Daoy (cell line): Measurements from ENCODE around the gene TEAD1. TPM values are rescaled to one million over a fixed set of nuclear protein-coding genes. Genes with fewer than 3 reads are reported as not detected.

Experiments used
- DNase-seq: peaks from one replicate; pipeline ENCODE4 v3.0.0-alpha.2; 2015; ENCODE audit warnings: low read depth
- total RNA-seq: library from RNA; depleted of rRNA; stranded (reverse); fragments of >200 nt; shearing (Covaris generic); gene quantifications from 2 replicates; pipeline ENCODE4 v1.2.3, GENCODE V29; 2014

Gene TEAD1
- total RNA-seq, 1 experiment from 2014 or later = 55.4 TPM

- DNase-seq = no peak
Measured at GRCh38 chr11:12764187-12764914, 90.1 kb downstream of the TEAD1 start.

- DNase-seq = peak; percentile 23
Measured at GRCh38 chr11:12765428-12765827, 91.2 kb downstream of the TEAD1 start.

- DNase-seq = no peak
Measured at GRCh38 chr11:12767027-12767426, 92.8 kb downstream of the TEAD1 start.

- DNase-seq = no peak
Measured at GRCh38 chr11:12767577-12767976, 93.4 kb downstream of the TEAD1 start.

GRCh38 chr11:12768726-12769673 is 94.8 kb downstream of the TEAD1 start:
- DNase-seq = no peak

GRCh38 chr11:12769834-12770345 is 95.7 kb downstream of the TEAD1 start:
- DNase-seq = peak; percentile 84

GRCh38 chr11:12770435-12770834 is 96.2 kb downstream of the TEAD1 start:
- no peak for DNase-seq

GRCh38 chr11:12770966-12771597 is 96.9 kb downstream of the TEAD1 start:
- no peak for DNase-seq

- no peak for DNase-seq
Measured at GRCh38 chr11:12771875-12772274, 97.7 kb downstream of the TEAD1 start.

- DNase-seq = no peak
Measured at GRCh38 chr11:12772324-12772723, 98.1 kb downstream of the TEAD1 start.

GRCh38 chr11:12773591-12773990 is 99.4 kb downstream of the TEAD1 start:
- DNase-seq = no peak

GRCh38 chr11:12775955-12776354 is 101.7 kb downstream of the TEAD1 start:
- no peak for DNase-seq

- no peak for DNase-seq
Measured at GRCh38 chr11:12777208-12777874, 103.1 kb downstream of the TEAD1 start.

- DNase-seq = no peak
Measured at GRCh38 chr11:12778240-12778905, 104.2 kb downstream of the TEAD1 start.

- no peak for DNase-seq
Measured at GRCh38 chr11:12783765-12784164, 109.5 kb downstream of the TEAD1 start.

GRCh38 chr11:12784445-12784844 is 110.2 kb downstream of the TEAD1 start:
- DNase-seq = no peak

GRCh38 chr11:12784987-12785386 is 110.8 kb downstream of the TEAD1 start:
- no peak for DNase-seq

GRCh38 chr11:12785901-12786300 is 111.7 kb downstream of the TEAD1 start:
- DNase-seq = no peak

GRCh38 chr11:12786450-12786849 is 112.2 kb downstream of the TEAD1 start:
- DNase-seq = no peak

- DNase-seq = no peak
Measured at GRCh38 chr11:12786891-12787290, 112.7 kb downstream of the TEAD1 start.

GRCh38 chr11:12787847-12788246 is 113.6 kb downstream of the TEAD1 start:
- peak; percentile 90 for DNase-seq
